Muscle of leg (tissue), 11 donors: ENCODE results near the gene PCCA. TPM values are rescaled to one million over a fixed set of nuclear protein-coding genes. Genes with fewer than 3 reads are reported as not detected.
"Not testable (repeated sequence)": the region's sequence is repeated elsewhere in the genome, so short reads cannot be mapped to it uniquely, and the experiment has no call there.

Experiments
- DNase-seq: peaks from one replicate; pipeline ENCODE4 v3.0.0; 2013
- H3K27ac ChIP-seq: one replicate; pipeline ENCODE4 v1.5.1; 2013; ENCODE audit warnings: mild to moderate bottlenecking, low read length, control low read depth
- H3K27me3 ChIP-seq: one replicate; pipeline ENCODE4 v1.6.1; 2013; ENCODE audit warnings: low read length; ENCODE audit not compliant: control insufficient read depth, insufficient read depth
- H3K36me3 ChIP-seq: one replicate; pipeline ENCODE4 v1.6.1; 2013; ENCODE audit warnings: low read length; ENCODE audit not compliant: control insufficient read depth, insufficient read depth
- H3K4me1 ChIP-seq: one replicate; pipeline ENCODE4 v1.6.1; 2013; ENCODE audit warnings: low read length; ENCODE audit not compliant: control insufficient read depth, insufficient read depth
- H3K4me3 ChIP-seq: one replicate; pipeline ENCODE4 v1.5.1; 2013; ENCODE audit warnings: low read length, control low read depth
- H3K9me3 ChIP-seq: replicated peaks from 2 replicates; pipeline ENCODE4 v1.6.1; 2013; ENCODE audit warnings: low read depth, low read length; ENCODE audit not compliant: control insufficient read depth
- WGBS: methylation state at CpG from one replicate; pipeline ENCODE4 v1.1.5; 2013; ENCODE audit warnings: missing lambda C conversion rate; ENCODE audit not compliant: insufficient coverage; 5-methylcytosine and 5-hydroxymethylcytosine counted together
- polyA plus RNA-seq, 8 donors: library from polyadenylated mRNA; unstranded; fragments of 120-200 nt; gene quantifications; one replicate each; pipeline versions ENCODE4 v1.2.1 to v1.2.3, GENCODE V29; 2013; ENCODE audit warnings: inconsistent platforms in 1 of 8, low replicate concordance in 1 of 8; ENCODE audit not compliant: insufficient read length in 8 of 8, insufficient read depth in 1 of 8
- total RNA-seq: library from RNA; stranded (reverse); fragments of 120-200 nt; gene quantifications from one replicate; pipeline ENCODE4 v1.2.4, GENCODE V29; 2013

The PCCA gene
- total and polyA plus RNA-seq, 9 donors = 23.9 to 35.5 (median 29.5) TPM

DNA sequence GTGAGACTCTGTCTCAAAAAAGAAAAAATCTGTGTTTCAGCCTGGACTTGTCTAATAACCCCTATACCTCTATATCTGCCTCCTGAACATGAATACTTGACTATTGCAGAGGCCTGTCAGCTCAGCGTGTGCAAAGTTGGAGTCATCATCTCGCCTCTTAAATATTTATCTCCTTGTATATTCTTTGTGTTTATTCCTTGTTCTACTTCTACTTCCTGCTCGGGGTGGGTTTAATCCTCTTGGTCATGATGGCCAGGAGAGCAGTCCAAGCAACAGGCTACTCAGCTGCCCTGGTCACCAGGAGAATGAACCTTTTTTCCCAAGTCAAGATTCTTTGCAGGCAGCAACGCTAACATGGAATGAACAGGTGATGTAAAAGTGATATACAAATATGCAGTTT is 119.1 kb downstream of the PCCA start:
- no peak for DNase-seq
- no peak overlapping the region for H3K27ac ChIP-seq
- no peaks in the 10 kb centered on the region for H3K36me3 ChIP-seq
- no peak overlapping the region for H3K4me3 ChIP-seq
- H3K9me3 ChIP-seq = no peaks in the 10 kb centered on the region
- WGBS = no CpG with 5 or more reads among the region's 4 CpGs
- H3K4me1 ChIP-seq = no peaks in the 10 kb centered on the region
- no peaks in the 10 kb centered on the region for H3K27me3 ChIP-seq

DNA sequence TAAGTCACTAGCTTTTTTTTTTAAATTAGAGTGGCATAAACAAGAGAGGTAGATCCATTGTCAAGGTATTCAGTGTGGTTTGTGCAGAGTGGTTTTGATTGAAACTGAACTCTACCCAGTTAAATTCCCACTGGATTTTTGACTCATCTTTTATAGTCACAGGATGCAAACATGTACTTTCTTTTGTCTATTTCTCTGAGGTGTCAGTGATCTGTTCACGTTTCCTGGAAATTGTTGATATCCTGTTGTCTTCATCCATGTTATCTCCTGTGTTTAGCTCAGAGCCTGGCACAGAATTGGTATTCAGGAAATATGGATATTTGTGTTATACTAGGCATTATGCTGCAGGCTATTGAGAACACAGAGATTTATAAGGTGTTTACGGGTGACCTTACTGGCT is 119.7 kb downstream of the PCCA start:
- DNase-seq = no peak
- Histone ChIP-seq H3K4me1 (no peaks in the 10 kb centered on the region), H3K27me3 (no peaks in the 10 kb centered on the region), H3K36me3 (no peaks in the 10 kb centered on the region), H3K9me3 (peaks cover 2% of the 10 kb centered on the region), H3K27ac (no peak overlapping the region), H3K4me3 (no peak overlapping the region)
- WGBS = 100% methylated on average over 1 of the region's 2 CpGs

DNA sequence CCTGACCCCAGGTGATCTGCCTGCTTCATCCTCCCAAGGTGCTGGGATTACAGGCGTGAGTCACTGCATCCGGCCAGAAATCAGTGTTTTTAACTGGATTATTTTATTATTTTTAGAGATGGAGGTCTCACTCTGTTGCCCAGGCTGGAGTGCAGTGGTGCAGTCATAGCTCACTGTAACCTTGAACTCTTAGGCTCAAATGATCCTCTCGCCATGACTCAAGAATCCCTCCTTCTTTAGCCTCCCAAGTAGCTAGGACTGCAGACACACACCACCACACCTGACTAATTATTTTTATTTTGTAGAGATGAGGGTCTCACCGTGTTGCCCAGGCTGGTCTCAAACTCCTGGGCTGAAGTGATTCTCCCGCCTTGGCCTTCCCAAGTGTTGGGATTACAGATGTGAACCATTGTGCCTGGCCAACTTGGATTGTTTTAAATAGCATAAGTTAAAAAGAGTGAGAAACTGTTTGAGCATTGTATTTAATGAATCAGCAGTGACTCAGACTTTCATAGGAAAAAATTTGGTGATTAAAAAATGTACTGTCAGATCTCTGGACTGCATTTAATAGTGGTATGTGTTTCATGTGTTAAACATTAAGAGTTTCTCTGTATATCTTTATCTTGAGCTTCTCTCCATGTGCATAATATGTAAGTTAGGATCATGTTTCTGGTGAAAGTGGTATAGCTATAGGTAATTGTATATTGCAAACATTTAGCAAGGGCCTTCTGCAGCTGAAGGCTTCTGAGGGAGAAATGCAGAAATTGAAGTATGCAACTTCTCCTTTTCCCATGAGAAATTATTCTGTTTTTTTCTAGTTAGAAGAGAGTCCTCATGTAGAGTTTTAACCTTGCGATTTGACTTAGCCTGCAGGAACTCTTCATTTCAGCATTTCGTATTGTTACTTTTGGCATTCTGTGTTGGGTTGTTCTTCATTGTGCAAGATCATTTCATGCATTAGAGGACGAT is 121.2 kb downstream of the PCCA start:
- DNase-seq = no peak
- H3K36me3 ChIP-seq = no peaks in the 10 kb centered on the region
- H3K9me3 ChIP-seq = peaks cover 5% of the 10 kb centered on the region
- no peak overlapping the region for H3K4me3 ChIP-seq
- no peaks in the 10 kb centered on the region for H3K4me1 ChIP-seq
- H3K27me3 ChIP-seq = no peaks in the 10 kb centered on the region
- H3K27ac ChIP-seq = no peak overlapping the region
- 94% methylated on average over 2 of the region's 8 CpGs for WGBS

DNA sequence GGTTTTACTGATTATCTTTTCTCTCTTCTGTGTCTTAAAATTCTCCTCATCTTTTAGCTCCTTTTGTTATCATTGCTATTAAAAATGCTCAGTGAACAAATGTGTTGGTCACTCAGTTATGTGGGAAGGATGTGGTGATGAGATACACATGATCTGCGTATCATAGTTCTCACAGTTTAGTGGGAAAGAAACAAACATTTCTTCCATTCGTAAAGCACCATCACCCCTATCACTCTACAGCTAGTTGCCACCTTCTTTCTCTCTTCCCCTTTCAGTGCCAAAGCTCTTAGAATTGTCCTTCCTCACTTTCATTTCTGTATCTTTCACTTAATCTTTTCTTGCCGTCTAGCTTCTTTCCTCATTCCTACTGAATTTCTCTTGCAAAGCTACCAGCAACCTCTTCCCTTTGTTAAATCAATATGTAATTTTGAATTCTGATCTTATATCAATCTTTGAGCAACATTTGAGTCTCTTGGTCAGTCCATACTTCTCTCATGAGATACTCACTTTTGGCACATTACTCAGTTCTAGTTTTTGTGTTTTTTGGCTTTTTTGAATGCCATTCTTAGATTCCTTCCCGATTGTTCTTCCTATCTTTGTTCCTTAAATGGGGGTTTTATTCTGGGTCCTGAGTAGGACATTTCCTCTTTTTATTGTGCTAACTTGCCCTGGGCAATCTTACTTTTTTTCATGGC is 122.3 kb downstream of the PCCA start:
- Histone ChIP-seq H3K4me1 (no peaks in the 10 kb centered on the region), H3K27me3 (no peaks in the 10 kb centered on the region), H3K9me3 (peaks cover 5% of the 10 kb centered on the region), H3K4me3 (no peak overlapping the region), H3K27ac (no peak overlapping the region), H3K36me3 (no peaks in the 10 kb centered on the region)
- no peak for DNase-seq
- 80% methylated on average over 1 of the region's 4 CpGs for WGBS

DNA sequence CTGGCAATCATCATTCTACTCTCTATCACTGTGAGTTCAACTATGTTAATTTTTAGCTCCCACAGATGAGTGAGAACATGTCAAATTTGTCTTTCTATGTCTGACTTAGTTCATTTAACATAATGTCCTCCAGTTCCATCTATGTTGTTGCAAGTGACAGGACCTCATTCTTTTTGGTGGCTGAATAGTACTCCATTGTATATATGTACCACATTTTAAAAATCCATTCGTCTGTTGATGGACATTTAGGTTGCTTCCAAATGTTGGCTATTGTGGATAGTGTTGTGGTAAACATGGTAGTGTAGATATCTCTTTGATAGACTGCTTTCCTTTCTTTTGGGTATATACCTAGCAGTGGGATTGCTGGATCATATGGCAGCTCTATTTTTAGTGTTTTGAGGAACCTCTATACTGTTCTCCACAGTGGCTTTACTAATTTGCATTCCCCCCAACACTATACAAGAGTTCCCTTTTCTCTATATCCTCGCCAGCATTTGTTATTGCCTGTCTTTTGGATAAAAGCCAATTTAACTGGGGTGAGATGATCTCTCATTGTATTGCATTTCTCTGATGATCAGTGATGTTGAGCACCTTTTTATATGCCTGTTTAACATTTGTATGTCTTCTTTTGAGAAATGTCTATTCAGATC is 124.1 kb downstream of the PCCA start:
- no peaks in the 10 kb centered on the region for H3K4me1 ChIP-seq
- DNase-seq = no peak
- WGBS = no CpG with 5 or more reads among the region's 2 CpGs
- no peak overlapping the region for H3K27ac ChIP-seq
- no peaks in the 10 kb centered on the region for H3K36me3 ChIP-seq
- H3K4me3 ChIP-seq = no peak overlapping the region
- H3K9me3 ChIP-seq = peaks cover 5% of the 10 kb centered on the region
- H3K27me3 ChIP-seq = no peaks in the 10 kb centered on the region

DNA sequence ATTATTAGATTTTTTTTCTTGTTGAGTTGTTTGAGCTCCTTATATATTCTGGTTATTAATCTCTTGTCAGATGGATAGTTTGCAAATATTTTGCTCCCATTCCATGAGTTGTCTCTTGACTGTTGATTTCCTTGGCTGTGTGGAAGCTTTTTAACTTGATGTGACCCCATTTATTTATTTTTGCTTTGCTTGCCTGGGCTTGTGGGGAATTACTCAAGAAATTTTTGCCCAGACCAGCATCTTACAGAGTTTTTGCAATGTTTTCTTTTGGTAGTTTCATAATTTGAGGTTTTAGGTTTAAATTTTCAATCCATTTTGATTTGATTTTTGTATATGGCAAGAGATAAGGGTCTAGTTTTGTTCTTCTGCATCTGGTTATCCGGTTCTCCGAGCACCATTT is 124.7 kb downstream of the PCCA start:
- WGBS = no CpG with 5 or more reads among the region's 2 CpGs

DNA sequence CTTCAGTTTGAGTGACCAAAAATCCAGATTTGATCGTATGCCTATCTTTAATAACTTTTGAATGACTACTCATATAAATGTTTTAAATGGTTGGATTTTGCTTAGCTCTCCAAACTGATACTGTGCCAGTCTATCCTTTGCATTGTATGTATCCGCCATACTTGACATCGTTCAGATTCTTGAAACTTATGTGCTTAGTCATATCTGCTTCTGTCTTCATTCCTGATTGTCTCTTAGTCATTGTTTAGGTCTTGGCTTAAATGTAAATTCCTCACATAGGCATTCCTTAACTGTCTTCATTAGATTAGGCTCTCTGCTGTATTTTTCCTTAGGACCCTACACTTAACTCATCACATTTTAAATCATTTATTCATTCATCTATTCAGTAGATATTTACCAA is 126.0 kb downstream of the PCCA start:
- Histone ChIP-seq H3K36me3 (no peaks in the 10 kb centered on the region), H3K4me1 (no peaks in the 10 kb centered on the region), H3K9me3 (peaks cover 5% of the 10 kb centered on the region), H3K27me3 (no peaks in the 10 kb centered on the region), H3K4me3 (no peak overlapping the region), H3K27ac (no peak overlapping the region)
- WGBS = no CpG with 5 or more reads among the region's 3 CpGs
- no peak for DNase-seq

More for the DNA sequence above, 124.7 kb downstream of the PCCA start:
- Histone ChIP-seq H3K27me3 (no peaks in the 10 kb centered on the region), H3K4me3 (no peak overlapping the region), H3K27ac (no peak overlapping the region), H3K4me1 (no peaks in the 10 kb centered on the region), H3K9me3 (peaks cover 5% of the 10 kb centered on the region), H3K36me3 (no peaks in the 10 kb centered on the region)
- DNase-seq = no peak

DNA sequence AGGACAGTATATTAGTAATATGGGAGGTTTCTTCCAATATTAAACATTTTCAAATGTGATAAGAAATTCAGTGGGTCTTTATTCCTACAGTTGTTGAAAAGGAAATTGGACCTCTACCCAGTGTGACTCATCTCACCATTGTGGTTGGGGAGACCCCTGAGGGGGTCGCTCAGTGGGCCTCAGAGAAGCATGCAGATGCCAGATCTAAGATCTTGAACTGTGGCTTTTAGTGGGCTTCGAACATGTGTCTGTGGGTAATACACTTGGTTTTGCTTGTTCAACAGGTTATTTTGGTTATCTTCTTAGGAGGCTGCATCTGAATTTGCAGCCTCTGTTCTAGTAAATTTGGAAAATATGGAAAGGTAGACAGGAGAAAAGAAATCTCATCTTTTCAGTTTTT is 132.3 kb downstream of the PCCA start:
- H3K27me3 ChIP-seq = no peaks in the 10 kb centered on the region
- WGBS = 89% methylated on average over 1 of the region's 2 CpGs
- no peaks in the 10 kb centered on the region for H3K9me3 ChIP-seq
- H3K4me1 ChIP-seq = no peaks in the 10 kb centered on the region
- H3K27ac ChIP-seq = no peak overlapping the region
- no peak overlapping the region for H3K4me3 ChIP-seq
- no peak for DNase-seq
- H3K36me3 ChIP-seq = no peaks in the 10 kb centered on the region

DNA sequence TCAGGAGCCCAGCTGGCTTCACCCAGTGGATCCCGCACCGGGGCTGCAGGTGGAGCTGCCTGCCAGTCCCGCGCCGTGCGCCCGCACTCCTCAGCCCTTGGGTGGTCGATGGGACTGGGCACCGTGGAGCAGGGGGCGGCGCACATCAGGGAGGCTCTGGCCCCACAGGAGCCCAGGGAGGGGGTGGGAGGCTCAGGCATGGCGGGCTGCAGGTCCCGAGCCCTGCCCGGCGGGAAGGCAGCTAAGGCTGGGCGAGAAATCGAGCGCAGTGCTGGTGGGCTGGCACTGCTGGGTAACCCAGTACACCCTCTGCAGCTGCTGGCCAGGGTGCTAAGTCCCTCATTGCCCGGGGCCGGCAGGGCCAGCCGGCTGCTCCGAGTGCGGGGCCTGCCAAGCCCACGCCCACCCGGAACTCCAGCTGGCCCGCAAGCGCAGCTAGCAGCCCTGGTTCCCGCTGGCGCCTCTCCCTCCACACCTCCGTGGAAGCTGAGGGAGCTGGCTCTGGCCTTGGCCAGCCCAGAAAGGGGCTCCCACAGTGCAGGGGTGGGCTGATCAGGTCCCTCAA is 135.2 kb downstream of the PCCA start:
- not testable (repeated sequence) for DNase-seq, H3K27ac ChIP-seq, H3K36me3 ChIP-seq, H3K27me3 ChIP-seq, H3K9me3 ChIP-seq, H3K4me3 ChIP-seq, H3K4me1 ChIP-seq
- 97% methylated on average over 24 of the region's 30 CpGs for WGBS

DNA sequence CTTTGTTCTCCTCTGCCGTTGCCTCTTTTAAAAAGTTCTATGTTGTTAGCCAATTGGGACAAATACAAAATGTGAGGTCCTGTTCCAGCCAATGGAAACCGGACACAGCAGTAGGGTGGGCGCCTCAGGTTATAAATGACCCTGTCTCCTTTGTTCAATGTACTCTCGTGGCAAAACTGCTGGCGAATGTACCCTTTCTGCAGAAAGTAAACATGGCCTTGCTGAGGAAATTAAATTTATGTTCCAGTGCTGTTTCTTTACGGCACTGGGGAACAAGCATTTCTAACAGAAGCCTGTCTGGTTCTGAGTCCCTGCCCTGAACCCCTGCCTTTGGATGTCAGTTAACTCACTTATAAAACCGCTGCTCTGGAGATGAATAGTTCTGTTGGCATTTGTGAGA is 140.7 kb downstream of the PCCA start:
- no peaks in the 10 kb centered on the region for H3K9me3 ChIP-seq
- H3K27ac ChIP-seq = no peak overlapping the region
- no peak overlapping the region for H3K4me3 ChIP-seq
- peaks cover 3% of the 10 kb centered on the region for H3K4me1 ChIP-seq
- H3K36me3 ChIP-seq = no peaks in the 10 kb centered on the region
- H3K27me3 ChIP-seq = no peaks in the 10 kb centered on the region
- WGBS = 88% methylated on average over 3 of the region's 7 CpGs
- DNase-seq = no peak
